IPS DF 6.9 (cell line): ENCODE measurements around the gene SBNO1.
"Not testable (repeated sequence)": the region's sequence is repeated elsewhere in the genome, so short reads cannot be mapped to it uniquely, and the experiment has no call there.

ENCODE experiments used
- DNase-seq: peaks from one replicate; pipeline ENCODE4 v3.0.0-alpha.2; 2013; ENCODE audit warnings: low read depth, low spot score
- H3K27ac ChIP-seq: one replicate; pipeline ENCODE4 v1.5.1; 2013; ENCODE audit warnings: low read length, control low read depth
- H3K27me3 ChIP-seq: 2 replicates; pipeline ENCODE4 v1.6.1; 2013; ENCODE audit warnings: mild to moderate bottlenecking, low read length; ENCODE audit not compliant: control insufficient read depth, insufficient read depth
- H3K36me3 ChIP-seq: 2 replicates; pipeline ENCODE4 v1.6.1; 2013; ENCODE audit warnings: low read length; ENCODE audit not compliant: control insufficient read depth, insufficient read depth
- H3K4me1 ChIP-seq: 2 replicates; pipeline ENCODE4 v1.6.1; 2013; ENCODE audit warnings: low read length; ENCODE audit not compliant: control insufficient read depth, insufficient read depth
- H3K4me3 ChIP-seq: 2 replicates; pipeline ENCODE4 v1.5.1; 2013; ENCODE audit warnings: mild to moderate bottlenecking, low read length
- H3K9me3 ChIP-seq: 2 replicates; pipeline ENCODE4 v1.6.1; 2013; ENCODE audit warnings: low read length, inconsistent platforms; ENCODE audit not compliant: control insufficient read depth, insufficient read depth
- WGBS: extraction: QIAGEN DNeasy Blood & Tissue Kit; methylation state at CpG from one replicate; pipeline ENCODE4 v1.1.7; 2013; ENCODE audit warnings: mixed read lengths, missing lambda C conversion rate; ENCODE audit not compliant: insufficient read length, insufficient coverage; 5-methylcytosine and 5-hydroxymethylcytosine counted together

Gene SBNO1

DNA sequence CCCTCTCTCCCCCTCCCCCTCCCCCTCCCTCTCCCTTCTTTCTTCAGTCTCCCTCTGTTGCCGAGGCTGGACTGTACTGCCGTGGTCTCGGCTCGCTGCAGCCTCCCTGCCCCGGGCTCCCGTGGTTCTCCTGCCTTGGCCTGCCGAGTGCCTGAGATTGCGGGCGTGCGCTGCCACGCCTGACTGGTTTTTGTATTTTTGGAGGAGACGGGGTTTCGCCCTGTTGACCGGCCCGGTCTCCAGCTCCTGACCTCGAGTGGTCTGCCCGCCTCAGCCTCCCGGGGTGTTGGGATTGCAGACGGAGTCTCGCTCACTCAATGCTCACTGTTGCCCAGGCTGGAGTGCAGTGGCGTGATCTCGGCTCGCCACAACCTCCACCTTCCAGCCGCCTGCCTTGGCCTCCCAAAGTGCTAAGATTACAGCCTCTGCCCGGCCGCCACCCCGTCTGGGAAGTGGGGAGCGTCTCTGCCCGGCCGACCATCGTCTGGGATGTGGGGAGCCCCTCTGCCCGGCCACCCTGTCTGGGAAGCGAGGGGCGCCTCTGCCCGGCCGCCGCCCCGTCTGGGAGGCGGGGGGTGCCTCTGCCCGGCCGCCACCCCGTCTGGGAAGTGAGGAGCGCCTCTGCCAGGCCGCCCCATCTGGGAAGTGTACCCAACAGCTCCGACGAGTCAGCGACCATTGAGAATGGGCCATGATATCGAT is 7.2 kb upstream of the SBNO1 start:
- not testable (repeated sequence) for H3K27me3 ChIP-seq, H3K27ac ChIP-seq, H3K4me1 ChIP-seq, DNase-seq, H3K36me3 ChIP-seq, H3K9me3 ChIP-seq, H3K4me3 ChIP-seq
- no CpG with 5 or more reads among the region's 48 CpGs for WGBS

DNA sequence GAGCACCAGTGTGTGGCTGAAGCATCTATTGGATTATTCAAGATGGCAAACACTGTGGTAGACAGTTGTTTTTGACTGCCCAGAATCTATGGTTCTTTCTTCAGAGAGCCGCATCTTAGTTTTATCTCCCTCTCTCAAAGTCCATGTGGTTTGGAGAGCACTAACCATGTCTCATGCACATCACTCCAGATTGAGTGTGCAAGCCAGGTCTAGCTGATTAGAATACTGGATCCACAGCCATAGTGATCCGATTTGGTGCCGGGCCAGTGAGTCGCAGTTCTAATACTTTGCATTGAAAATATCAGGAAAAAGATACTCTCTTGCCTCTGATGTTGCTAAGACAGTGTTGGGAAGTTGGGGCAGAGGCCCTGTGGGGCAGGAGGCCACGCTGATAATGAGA is 4.6 kb upstream of the SBNO1 start:
- no peaks in the 10 kb centered on the region for H3K4me1 ChIP-seq
- no peaks in the 10 kb centered on the region for H3K36me3 ChIP-seq
- DNase-seq: no peak
- no peak overlapping the region for H3K27ac ChIP-seq
- H3K27me3 ChIP-seq: no peaks in the 10 kb centered on the region
- no peaks in the 10 kb centered on the region for H3K9me3 ChIP-seq
- WGBS: no CpG with 5 or more reads among the region's 5 CpGs
- no peak overlapping the region for H3K4me3 ChIP-seq

DNA sequence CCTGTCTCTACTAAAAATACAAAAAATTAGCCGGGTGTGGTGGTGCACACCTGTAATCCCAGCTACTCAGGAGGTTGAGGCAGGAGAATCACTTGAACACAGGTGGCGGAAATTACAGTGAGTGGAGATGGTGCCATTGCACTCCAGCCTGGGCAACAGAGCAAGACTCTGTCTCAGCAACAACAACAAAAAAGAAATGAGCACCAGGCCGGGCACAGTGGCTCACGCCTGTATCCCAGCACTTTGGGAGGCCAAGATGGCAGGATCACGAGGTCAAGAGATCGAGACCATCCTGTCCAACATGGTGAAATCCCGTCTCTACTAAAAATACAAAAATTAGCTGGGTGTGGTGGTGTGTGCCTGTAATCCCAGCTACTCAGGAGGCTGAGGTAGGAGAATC is 3.8 kb upstream of the SBNO1 start:
- not testable (repeated sequence) for H3K4me3 ChIP-seq, DNase-seq, H3K9me3 ChIP-seq, H3K27me3 ChIP-seq, H3K36me3 ChIP-seq, H3K4me1 ChIP-seq, H3K27ac ChIP-seq
- no CpG with 5 or more reads among the region's 7 CpGs for WGBS

DNA sequence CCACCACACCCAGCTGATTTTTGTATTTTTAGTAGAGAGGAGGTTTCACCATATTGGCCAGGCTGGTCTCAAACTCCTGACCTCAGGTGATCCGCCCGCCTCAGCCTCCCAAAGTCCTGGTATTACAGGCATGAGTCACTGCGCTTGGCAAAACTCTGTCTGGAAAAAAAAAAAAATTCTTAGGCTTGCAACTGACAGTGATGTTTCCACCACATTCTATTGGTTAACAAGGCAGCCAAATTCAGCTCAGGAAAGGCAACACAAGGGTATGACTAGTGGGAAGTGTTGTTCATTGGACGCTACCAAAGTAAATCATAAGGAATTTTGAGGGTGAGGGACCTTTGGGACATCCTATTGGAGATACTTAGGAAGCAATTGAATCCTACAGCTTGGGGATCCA is 2.9 kb upstream of the SBNO1 start:
- WGBS: no CpG with 5 or more reads among the region's 4 CpGs
- H3K27ac ChIP-seq: no peak overlapping the region
- no peaks in the 10 kb centered on the region for H3K36me3 ChIP-seq

DNA sequence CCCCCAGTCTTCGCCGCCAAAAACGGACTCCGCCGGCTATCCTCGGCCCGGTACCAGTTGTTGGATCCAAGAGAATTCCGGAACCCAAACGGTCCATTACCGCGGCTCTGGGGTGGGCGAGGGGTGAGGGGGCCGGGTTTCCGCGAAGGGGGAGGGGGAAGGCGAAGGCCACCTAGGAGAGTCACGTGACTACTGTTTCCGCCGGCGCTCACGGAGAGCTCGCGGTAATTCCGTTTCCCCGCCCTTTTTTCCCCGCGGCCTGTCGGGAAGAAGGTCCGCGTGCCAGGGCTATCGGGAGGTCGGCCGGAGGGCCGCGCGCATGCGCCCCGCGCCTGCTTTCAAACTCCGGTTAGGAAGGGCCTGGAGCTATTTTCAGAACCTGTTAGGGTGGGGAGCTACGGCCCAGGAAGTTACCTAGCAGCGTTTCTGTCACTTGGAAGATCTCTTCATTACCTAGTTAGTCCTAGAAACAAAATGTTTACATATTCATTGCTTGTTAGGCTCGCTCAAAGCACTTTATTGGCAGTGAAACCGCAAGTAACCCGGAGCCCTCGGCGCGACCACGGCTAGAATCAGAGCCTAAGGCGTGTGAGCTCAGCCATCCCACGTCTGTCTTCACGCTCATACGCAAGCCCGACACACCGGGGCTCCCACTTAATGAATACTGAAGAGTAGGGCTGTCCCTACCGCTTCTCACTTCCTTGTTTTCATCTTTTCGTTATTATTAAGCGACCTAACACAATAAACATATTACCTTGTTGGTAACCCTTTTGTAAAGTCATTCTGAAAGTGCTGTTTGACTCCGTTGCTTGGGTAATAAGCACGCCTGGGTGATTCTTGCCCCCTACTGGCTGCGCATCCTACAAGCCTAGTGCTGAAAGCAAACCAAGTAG is 624 bp upstream of the SBNO1 start:
- peak; percentile 97 for DNase-seq
- Histone ChIP-seq H3K27me3 (no peaks in the 10 kb centered on the region), H3K27ac (no peak overlapping the region), H3K9me3 (no peaks in the 10 kb centered on the region), H3K4me3 (peak overlapping the region; percentile 92; the same call in 1 of the 2 replicates), H3K36me3 (no peaks in the 10 kb centered on the region), H3K4me1 (no peaks in the 10 kb centered on the region)
- no CpG with 5 or more reads among the region's 61 CpGs for WGBS

More for the DNA sequence above, 2.9 kb upstream of the SBNO1 start:
- H3K4me3 ChIP-seq: no peak overlapping the region
- H3K27me3 ChIP-seq: no peaks in the 10 kb centered on the region
- H3K9me3 ChIP-seq: no peaks in the 10 kb centered on the region
- DNase-seq: no peak
- H3K4me1 ChIP-seq: no peaks in the 10 kb centered on the region

DNA sequence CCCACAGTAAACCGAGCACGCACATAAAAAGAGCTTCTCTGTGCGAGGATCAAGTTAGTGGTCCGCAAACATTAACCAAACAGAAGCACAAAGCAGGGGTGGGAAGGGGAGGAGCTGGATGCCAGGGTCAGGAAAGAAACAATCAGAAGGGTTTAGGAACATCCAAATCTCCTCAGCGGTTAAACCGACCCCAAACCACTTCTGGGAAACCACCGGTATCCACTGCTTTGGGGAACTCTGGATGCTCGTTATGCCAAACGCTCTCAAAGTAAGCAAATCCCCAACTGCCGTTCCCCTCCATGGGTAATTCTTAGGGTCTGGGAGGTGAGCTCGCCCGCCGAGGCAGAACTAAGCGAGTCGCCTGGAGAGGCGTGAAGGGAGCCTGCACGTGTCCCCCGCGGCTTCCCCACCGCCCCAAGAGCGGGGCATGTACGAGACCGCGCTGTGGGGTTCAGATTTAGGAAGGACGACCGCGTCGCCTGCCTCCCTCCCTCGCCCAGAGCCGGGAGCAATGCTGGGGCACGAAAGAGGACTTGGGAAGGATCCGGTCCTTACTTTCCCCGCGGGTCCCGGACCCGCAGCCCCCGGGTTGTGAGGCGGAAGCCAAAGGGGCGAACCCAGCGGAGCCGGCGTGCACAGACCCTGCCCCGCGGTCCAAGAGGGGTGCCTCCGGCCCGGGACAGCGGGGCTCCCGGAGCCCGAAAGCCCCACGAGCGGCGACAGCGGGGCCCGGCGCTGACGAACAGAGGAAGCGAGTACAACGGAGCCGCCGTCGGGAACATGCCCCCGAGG is 711 bp downstream of the SBNO1 start:
- WGBS: no CpG with 5 or more reads among the region's 62 CpGs
- no peak for DNase-seq
- no peak overlapping the region for H3K27ac ChIP-seq
- no peaks in the 10 kb centered on the region for H3K27me3 ChIP-seq
- H3K4me3 ChIP-seq: peak overlapping the region; percentile 98
- H3K9me3 ChIP-seq: no peaks in the 10 kb centered on the region
- no peaks in the 10 kb centered on the region for H3K4me1 ChIP-seq
- no peaks in the 10 kb centered on the region for H3K36me3 ChIP-seq

DNA sequence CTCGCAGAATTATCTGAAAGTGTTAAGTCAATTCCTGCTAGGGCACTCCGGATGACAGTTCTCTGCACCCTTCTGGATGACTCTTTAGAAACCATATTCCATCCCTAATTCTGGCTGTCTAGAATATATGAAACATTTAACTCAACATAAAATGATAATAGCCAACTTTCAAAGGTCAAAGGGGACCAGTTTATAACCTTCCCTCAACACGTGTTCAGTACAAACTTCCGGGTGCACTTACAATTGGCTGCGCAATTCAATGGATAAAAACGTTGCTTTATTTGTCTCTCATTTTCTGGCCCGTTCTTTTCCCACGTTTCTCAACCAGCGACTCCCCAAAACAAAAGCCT is 1.3 kb downstream of the SBNO1 start:
- Histone ChIP-seq H3K4me3 (peak overlapping the region; percentile 98; the same call in 1 of the 2 replicates), H3K9me3 (no peaks in the 10 kb centered on the region), H3K36me3 (no peaks in the 10 kb centered on the region), H3K27me3 (no peaks in the 10 kb centered on the region), H3K27ac (no peak overlapping the region), H3K4me1 (no peaks in the 10 kb centered on the region)
- WGBS: no CpG with 5 or more reads among the region's 9 CpGs
- DNase-seq: no peak

DNA sequence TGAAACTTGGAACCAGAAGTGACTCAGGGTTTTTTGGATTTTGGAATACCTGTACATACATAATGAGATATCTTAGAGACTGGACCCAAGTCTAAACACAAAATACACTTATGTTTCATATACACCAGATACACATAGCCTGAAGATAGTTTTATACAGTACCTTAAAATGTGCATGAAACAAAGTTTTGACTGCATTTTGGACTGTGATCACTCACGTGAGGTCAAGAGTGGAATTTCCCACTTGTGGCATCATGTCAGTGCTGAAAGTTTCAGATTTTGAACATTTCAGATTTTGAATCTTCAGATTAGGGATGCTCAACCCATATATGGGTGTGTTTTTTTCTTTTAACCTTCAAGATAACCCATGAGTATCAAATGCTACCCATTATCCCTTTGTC is 6.6 kb downstream of the SBNO1 start:
- DNase-seq: no peak
- no CpG with 5 or more reads among the region's 1 CpG for WGBS
- Histone ChIP-seq H3K27ac (no peak overlapping the region), H3K4me1 (no peaks in the 10 kb centered on the region), H3K9me3 (no peaks in the 10 kb centered on the region), H3K36me3 (no peaks in the 10 kb centered on the region), H3K4me3 (no peak overlapping the region), H3K27me3 (no peaks in the 10 kb centered on the region)

DNA sequence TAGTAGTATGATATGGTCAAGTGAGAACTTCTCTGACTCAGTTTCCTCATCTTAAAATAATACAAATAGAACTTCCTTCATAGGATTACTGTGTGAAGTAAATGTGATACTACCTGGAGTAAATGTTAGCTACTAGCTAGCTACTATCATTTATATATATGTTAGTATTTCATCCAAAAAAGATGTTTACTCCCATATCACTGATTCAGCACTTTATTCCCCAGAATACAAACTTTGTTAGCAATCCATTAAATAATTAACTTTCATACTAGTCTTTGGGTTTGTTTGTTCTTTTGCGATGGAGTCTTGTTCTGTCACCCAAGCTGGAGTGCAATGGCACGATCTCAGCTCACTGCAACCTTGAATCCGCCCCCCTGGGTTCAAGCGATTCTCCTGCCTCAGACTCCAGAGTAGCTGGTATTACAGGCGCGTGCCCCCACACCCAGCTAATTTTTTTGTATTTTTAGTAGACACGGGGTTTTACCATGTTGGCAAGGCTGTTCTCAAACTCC is 8.4 kb downstream of the SBNO1 start:
- no CpG with 5 or more reads among the region's 7 CpGs for WGBS
- Histone ChIP-seq H3K27ac (no peak overlapping the region), H3K36me3 (no peaks in the 10 kb centered on the region), H3K4me1 (no peaks in the 10 kb centered on the region), H3K27me3 (no peaks in the 10 kb centered on the region), H3K4me3 (no peak overlapping the region), H3K9me3 (no peaks in the 10 kb centered on the region)
- no peak for DNase-seq

DNA sequence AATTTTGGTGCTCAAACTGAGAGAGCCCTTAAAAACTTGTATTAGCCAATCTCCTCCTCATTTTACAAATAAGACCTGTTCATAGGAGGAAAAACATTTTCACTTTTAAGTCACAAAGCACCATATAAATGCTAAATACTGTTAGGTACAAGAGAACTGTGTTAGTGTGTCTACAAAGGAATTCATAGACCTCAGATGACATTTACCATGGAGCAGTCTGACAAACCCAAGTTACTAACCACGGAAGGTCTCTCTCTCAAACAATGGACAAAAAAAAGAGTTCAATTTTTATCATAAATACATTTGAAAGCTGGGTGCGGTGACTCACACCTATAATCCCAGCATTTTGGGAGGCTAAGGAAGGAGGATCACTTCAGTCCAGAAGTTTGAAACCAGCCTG is 10.0 kb downstream of the SBNO1 start:
- H3K27ac ChIP-seq: no peak overlapping the region
- H3K4me3 ChIP-seq: no peak overlapping the region
- no peak for DNase-seq
- H3K36me3 ChIP-seq: no peaks in the 10 kb centered on the region
- no peaks in the 10 kb centered on the region for H3K9me3 ChIP-seq
- no peaks in the 10 kb centered on the region for H3K4me1 ChIP-seq
- H3K27me3 ChIP-seq: no peaks in the 10 kb centered on the region
- WGBS: no CpG with 5 or more reads among the region's 2 CpGs
